DOHH2 (cell line): ENCODE data around the gene CYBA.

Experiments
- H3F3A ChIP-seq: fragments of 200-600 bp; sonication (generic), shearing (Covaris generic); 2 replicates; pipeline ENCODE4 v1.6.0; 2016; ENCODE audit warnings: antibody characterized with exemption, mild to moderate bottlenecking; ENCODE audit not compliant: control insufficient read depth, insufficient read depth
- H3K27ac ChIP-seq: fragments of 200-600 bp; sonication (generic); 2 replicates; pipeline ENCODE4 v1.5.1; 2014; ENCODE audit warnings: low read depth, mild to moderate bottlenecking, low read length, moderate library complexity
- H3K27me3 ChIP-seq: fragments of 200-600 bp; sonication (generic); 2 replicates; pipeline ENCODE4 v1.6.1; 2014; ENCODE audit warnings: mild to moderate bottlenecking, low read length, mixed read lengths; ENCODE audit not compliant: control insufficient read depth
- H3K36me3 ChIP-seq: fragments of 200-600 bp; sonication (generic); 2 replicates; pipeline ENCODE4 v1.6.1; 2014; ENCODE audit warnings: mild to moderate bottlenecking, low read length, moderate library complexity, mixed read lengths; ENCODE audit not compliant: control insufficient read depth
- H3K4me1 ChIP-seq: fragments of 200-600 bp; sonication (generic); 2 replicates; pipeline ENCODE4 v1.6.1; 2014; ENCODE audit warnings: mild to moderate bottlenecking, low read length, mixed read lengths; ENCODE audit not compliant: control insufficient read depth
- H3K4me2 ChIP-seq: fragments of 200-600 bp; sonication (generic); 2 replicates; pipeline ENCODE4 v1.6.0; 2014; ENCODE audit warnings: mild to moderate bottlenecking, low read length, moderate library complexity
- H3K4me3 ChIP-seq: fragments of 200-600 bp; sonication (generic); 2 replicates; pipeline ENCODE4 v1.5.1; 2014; ENCODE audit warnings: mild to moderate bottlenecking, low read length, mixed read lengths
- H3K79me2 ChIP-seq: fragments of 200-600 bp; sonication (generic); 2 replicates; pipeline ENCODE4 v1.6.1; 2014; ENCODE audit warnings: mild to moderate bottlenecking, low read length, mixed read lengths; ENCODE audit not compliant: control insufficient read depth
- H3K9me2 ChIP-seq: fragments of 200-600 bp; sonication (generic); replicated peaks from 2 replicates; pipeline ENCODE4 v1.6.1; 2014; ENCODE audit warnings: mild to moderate bottlenecking, low read length, mixed read lengths; ENCODE audit not compliant: control insufficient read depth
- H3K9me3 ChIP-seq: fragments of 200-600 bp; sonication (generic); 2 replicates; pipeline ENCODE4 v1.6.1; 2014; ENCODE audit warnings: antibody characterized with exemption, low read length, mixed read lengths; ENCODE audit not compliant: control insufficient read depth, insufficient read depth
- H4K20me1 ChIP-seq: fragments of 200-600 bp; sonication (generic); 2 replicates; pipeline ENCODE4 v1.6.0; 2014; ENCODE audit warnings: low read depth, mild to moderate bottlenecking, antibody characterized with exemption, low read length, moderate library complexity; ENCODE audit not compliant: control insufficient read depth, insufficient read depth
- EZH2phosphoT487 ChIP-seq: fragments of 200-600 bp; sonication (generic); IDR thresholded peaks from 2 replicates; pipeline ENCODE4 v1.6.1; 2017; ENCODE audit warnings: borderline replicate concordance, mild to moderate bottlenecking, antibody characterized with exemption, low read length, moderate library complexity, mixed read lengths
- TF ChIP-seq, protein P1 (sequence below): fragments of 200-600 bp; sonication (generic); IDR thresholded peaks from one replicate; pipeline ENCODE4 v1.5.1; 2014; ENCODE audit warnings: antibody characterized with exemption, mild to moderate bottlenecking, low read depth, low read length; ENCODE audit not compliant: poor library complexity, severe bottlenecking

The CYBA gene

DNA sequence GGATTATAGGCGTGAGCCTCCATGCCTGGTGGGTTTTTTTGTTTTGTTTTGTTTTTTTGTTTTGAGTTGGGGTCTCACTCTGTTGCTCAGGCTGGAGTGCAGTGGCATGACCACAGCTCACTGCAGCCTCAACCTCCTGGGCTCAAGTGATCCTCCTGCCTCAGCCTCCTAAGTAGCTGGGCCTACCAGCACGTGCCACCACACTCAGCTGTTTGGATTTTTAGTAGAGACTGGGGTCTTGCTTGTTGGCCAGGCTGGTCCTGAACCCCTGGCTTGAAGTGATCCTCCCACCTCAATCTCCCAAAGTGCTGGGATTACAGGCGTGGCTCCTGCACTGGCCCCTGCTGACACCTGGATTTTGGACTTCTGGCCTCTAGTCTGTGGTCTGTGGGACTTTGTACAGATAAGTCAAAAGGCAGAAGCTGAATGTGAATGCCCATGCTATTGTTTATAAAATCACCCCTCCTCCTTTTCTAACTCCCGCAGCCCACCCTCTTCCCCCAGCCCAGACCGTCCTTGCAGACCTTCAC is 29.8 kb upstream of the CYBA start:
- peaks cover 5% of the 10 kb centered on the region for H3K36me3 ChIP-seq
- H3K4me3 ChIP-seq: peak overlapping the region; percentile 66
- no peaks in the 10 kb centered on the region for H3K79me2 ChIP-seq
- TF ChIP-seq, protein P1, sequence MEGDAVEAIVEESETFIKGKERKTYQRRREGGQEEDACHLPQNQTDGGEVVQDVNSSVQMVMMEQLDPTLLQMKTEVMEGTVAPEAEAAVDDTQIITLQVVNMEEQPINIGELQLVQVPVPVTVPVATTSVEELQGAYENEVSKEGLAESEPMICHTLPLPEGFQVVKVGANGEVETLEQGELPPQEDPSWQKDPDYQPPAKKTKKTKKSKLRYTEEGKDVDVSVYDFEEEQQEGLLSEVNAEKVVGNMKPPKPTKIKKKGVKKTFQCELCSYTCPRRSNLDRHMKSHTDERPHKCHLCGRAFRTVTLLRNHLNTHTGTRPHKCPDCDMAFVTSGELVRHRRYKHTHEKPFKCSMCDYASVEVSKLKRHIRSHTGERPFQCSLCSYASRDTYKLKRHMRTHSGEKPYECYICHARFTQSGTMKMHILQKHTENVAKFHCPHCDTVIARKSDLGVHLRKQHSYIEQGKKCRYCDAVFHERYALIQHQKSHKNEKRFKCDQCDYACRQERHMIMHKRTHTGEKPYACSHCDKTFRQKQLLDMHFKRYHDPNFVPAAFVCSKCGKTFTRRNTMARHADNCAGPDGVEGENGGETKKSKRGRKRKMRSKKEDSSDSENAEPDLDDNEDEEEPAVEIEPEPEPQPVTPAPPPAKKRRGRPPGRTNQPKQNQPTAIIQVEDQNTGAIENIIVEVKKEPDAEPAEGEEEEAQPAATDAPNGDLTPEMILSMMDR: no peak
- TF ChIP-seq EZH2phosphoT487: no peak
- H3K27ac ChIP-seq: peak overlapping the region; percentile 89
- H3K9me2 ChIP-seq: no peaks in the 10 kb centered on the region
- H3K4me1 ChIP-seq: peaks cover 47% of the 10 kb centered on the region
- no peaks in the 10 kb centered on the region for H4K20me1 ChIP-seq
- no peaks in the 10 kb centered on the region for H3K9me3 ChIP-seq
- H3K4me2 ChIP-seq: peak overlapping the region; percentile 76
- H3K27me3 ChIP-seq: no peaks in the 10 kb centered on the region
- H3F3A ChIP-seq: peaks cover 16% of the 10 kb centered on the region

- Histone ChIP-seq H3K27me3 (no peaks in the 10 kb centered on the region), H4K20me1 (no peaks in the 10 kb centered on the region), H3K36me3 (peaks cover 14% of the 10 kb centered on the region), H3K9me2 (no peaks in the 10 kb centered on the region), H3K4me1 (peaks cover 28% of the 10 kb centered on the region), H3K27ac (no peak overlapping the region), H3F3A (peaks cover 14% of the 10 kb centered on the region), H3K9me3 (no peaks in the 10 kb centered on the region), H3K79me2 (no peaks in the 10 kb centered on the region), H3K4me3 (no peak overlapping the region), H3K4me2 (no peak overlapping the region)
- no peak for TF ChIP-seq EZH2phosphoT487
- TF ChIP-seq, protein P1: no peak
Observed at GRCh38 chr16:88678224-88678979, 27.5 kb upstream of the CYBA start.

- Histone ChIP-seq H3F3A (peaks cover 14% of the 10 kb centered on the region), H3K4me2 (no peak overlapping the region), H3K79me2 (no peaks in the 10 kb centered on the region), H3K36me3 (peaks cover 14% of the 10 kb centered on the region), H3K27ac (no peak overlapping the region), H3K9me2 (no peaks in the 10 kb centered on the region), H3K4me3 (no peak overlapping the region), H3K4me1 (peaks cover 24% of the 10 kb centered on the region), H3K9me3 (no peaks in the 10 kb centered on the region), H4K20me1 (no peaks in the 10 kb centered on the region), H3K27me3 (no peaks in the 10 kb centered on the region)
- TF ChIP-seq, protein P1: no peak
Observed at GRCh38 chr16:88677721-88678120, 26.9 kb upstream of the CYBA start.
